GM10847 (cell line): ENCODE measurements around the gene ZP4.

Source experiments
- POLR2A ChIP-seq: IDR thresholded peaks from 2 replicates; pipeline ENCODE4 v1.6.1; 2011; ENCODE audit not compliant: insufficient read length; ENCODE audit errors: extremely low read depth

ZP4 gene

DNA sequence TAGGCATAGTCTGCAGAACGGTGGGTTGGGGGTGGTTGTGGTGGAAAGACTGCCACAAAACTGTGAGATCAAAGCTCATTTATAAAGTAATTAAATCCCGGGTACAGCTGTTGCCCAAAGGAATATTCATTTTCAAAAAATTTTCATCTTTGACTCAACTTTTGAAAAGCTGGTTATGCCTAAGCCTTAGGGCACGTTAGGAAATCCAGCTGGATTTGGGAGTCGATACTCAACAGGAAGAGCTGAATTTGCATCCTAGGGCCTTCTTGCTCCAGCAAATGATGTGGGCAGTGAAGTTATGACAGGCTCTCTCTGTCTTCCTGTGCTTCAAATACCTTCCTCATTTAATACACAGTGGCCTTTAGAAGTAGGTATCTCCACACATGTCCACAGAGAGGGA, 31.7 kb downstream of the ZP4 start:
- no peak for TF ChIP-seq POLR2A

DNA sequence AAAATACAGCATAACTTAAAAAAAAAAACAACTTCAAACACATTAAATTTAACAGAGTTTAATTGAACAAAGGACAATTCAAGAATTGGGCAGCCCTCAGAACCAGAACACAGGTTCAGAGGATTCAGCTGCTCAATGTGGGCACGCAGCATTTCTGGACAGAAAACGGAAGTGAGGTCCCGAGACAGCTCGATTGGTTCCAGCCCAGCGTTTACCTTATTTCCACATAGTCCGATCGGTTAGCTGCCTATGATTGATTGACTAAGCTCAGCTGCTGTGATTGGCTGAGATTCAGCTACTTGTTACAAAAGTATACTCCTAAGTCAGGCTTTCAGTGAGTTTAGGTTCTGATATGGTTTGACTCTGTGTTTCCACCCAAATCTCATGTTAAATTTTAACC, 33.3 kb downstream of the ZP4 start:
- no peak for TF ChIP-seq POLR2A

DNA sequence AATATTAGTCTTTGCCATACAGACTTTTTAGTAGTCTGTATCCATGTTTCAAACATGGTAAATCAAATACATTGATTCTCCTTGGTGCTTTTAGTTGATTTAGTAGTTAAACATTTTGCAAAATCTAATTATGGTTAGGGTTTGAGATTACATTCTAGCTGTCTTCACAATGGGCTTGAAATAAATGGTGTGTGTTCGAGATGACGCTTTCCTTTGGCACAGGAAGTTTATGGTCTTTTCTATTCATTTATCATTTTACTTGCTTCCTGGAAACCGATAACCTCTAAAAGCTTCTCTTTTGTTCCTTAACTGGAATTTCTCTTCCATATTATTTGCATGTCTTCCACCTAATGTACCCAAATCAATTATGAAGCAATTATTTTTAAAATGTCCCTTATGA, 38.4 kb downstream of the ZP4 start:
- TF ChIP-seq POLR2A: no peak

- no peak for TF ChIP-seq POLR2A
These were observed 39.4 kb downstream of the ZP4 start for GRCh38 chr1:237851210-237851845.

DNA sequence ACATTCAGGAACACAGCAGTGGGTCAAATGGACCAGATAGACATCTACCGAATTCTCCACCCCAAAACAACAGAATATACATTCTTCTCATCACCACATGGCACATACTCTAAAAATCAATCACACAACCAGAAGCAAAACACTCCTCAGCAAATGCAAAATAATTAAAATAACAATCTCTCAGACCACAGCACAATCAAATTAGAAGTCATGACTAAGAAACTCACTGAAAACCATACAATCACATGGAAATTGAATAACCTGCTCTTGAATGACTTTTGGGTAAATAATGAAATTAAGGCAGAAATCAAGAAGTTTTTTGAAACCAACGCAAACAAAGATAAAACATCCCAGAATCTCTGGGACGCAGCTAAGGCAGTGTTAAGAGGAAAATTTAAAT, 49.2 kb downstream of the ZP4 start:
- TF ChIP-seq POLR2A: no peak

DNA sequence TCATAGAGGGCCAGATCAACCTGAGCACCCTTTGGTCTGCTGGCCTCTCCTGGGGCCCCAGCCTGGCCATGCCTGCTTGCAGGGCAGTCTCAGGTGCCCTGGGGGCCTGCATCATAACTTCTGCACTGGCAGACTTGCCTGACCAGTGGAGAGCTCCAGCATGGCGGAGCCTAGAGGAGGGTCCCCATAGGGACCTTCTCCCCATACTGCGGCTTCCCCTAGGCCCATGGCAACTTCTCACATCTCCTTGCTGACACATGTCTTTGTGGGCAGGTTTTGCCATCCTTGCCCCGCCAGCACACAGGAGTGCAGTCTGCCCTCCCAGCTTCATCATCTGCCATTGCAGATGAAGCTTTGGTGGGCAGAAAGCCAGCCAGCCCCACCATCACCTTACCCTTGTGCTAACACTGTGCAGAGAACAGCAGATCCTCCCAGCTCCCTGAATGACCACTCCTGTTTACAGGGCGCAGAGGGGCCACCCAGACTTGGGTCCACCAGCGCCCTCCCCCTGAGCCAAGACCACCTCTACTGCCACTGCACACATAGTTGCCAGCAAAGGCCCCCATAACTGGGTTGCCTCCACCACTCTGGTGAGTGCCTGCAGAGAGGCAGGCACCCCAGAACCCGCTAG, 51.7 kb downstream of the ZP4 start:
- no peak for TF ChIP-seq POLR2A

DNA sequence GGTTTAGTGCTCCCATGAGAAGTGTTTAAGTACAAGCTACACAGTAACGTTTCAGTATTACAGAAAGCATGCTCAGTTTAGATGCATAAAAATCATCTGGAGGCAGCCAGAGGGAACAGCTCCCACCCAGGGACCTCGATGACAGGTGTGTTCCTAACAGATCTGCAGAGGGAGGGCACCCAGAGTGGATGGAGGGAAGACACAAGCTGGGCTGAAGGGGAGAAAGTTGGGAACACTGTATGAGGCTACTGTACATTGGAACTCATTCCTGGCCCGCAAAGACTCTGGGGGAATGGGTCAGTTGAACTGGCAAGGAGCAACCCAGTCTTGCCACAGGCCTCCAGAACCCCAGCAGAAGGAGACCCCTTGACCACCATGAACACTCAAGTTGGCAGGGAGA, 52.4 kb downstream of the ZP4 start:
- no peak for TF ChIP-seq POLR2A

- no peak for TF ChIP-seq POLR2A
These were observed 56.3 kb downstream of the ZP4 start for GRCh38 chr1:237834461-237834860.

- TF ChIP-seq POLR2A: no peak
These were observed 56.7 kb downstream of the ZP4 start for GRCh38 chr1:237834048-237834447.

DNA sequence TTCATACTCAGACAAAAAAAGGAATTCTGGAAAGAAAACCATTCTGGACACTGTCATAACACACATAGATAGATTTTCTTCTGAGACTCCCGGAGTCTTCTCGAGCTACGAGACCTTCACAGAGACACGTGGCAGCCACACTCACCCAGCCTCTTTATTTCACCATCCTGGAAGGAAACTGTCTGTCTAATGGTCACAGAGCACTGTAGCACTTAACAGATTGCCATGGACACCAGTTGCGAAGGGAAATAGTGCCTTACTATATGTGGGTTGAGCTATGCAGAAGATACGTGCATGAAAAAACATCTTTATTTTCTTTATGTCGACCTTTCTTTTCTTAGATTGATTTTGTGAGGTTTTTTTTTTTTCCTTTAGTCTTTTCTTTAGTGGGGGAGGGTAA, 57.9 kb downstream of the ZP4 start:
- no peak for TF ChIP-seq POLR2A
